NB4 (cell line): ENCODE results near the gene CNN2.

Source experiments
- MYC ChIP-seq: IDR thresholded peaks from 2 replicates; pipeline ENCODE4 v1.6.1; 2011; ENCODE audit warnings: low read depth, low read length
- POLR2A ChIP-seq: IDR thresholded peaks from 2 replicates; pipeline ENCODE4 v1.6.1; 2011; ENCODE audit warnings: mild to moderate bottlenecking; ENCODE audit not compliant: insufficient read length; ENCODE audit errors: extremely low read depth
- TF ChIP-seq, protein P1 (sequence below): IDR thresholded peaks from 2 replicates; pipeline ENCODE4 v1.6.1; 2011; ENCODE audit warnings: low read depth, low read length
- TF ChIP-seq, protein P2 (sequence below): IDR thresholded peaks from one replicate; pipeline ENCODE4 v1.5.1; 2012; ENCODE audit warnings: low read depth, low read length

DNA sequence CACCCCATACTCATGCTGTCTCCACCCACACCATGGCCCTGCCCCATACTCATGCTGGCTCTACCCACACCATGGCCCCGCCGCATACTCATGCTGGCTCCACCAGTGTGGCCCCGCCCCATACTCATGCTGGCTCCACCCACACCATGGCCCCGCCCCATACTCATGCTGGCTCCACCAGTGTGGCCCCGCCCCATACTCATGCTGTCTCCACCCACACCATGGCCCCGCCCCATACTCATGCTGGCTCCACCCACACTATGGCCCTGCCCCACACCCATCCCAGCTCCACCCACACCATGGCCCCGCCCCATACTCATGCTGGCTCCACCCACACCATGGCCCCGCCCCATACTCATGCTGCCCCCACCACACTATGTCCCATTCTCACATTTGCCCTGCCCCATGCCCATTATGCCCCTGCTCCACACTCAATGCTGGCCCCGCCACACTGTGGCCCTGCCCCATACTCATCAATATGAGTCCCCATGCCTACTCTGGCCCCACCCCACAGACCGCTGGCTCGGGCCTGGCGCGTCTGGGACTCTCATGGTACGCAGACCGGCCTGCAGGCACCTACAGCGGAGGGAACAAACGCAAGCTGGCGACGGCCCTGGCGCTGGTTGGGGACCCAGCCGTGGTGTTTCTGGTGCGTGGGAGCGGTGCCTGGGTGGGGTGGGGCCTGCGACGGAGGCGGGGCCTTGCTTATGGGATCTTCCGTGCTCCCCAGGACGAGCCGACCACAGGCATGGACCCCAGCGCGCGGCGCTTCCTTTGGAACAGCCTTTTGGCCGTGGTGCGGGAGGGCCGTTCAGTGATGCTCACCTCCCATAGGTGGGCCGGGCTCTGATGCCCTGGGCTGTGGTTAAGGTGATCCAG, 36.9 kb downstream of the CNN2 start:
- TF ChIP-seq POLR2A (no peak), MYC (no peak)
- TF ChIP-seq, protein P1, sequence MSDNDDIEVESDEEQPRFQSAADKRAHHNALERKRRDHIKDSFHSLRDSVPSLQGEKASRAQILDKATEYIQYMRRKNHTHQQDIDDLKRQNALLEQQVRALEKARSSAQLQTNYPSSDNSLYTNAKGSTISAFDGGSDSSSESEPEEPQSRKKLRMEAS = no peak
- TF ChIP-seq, protein P2, sequence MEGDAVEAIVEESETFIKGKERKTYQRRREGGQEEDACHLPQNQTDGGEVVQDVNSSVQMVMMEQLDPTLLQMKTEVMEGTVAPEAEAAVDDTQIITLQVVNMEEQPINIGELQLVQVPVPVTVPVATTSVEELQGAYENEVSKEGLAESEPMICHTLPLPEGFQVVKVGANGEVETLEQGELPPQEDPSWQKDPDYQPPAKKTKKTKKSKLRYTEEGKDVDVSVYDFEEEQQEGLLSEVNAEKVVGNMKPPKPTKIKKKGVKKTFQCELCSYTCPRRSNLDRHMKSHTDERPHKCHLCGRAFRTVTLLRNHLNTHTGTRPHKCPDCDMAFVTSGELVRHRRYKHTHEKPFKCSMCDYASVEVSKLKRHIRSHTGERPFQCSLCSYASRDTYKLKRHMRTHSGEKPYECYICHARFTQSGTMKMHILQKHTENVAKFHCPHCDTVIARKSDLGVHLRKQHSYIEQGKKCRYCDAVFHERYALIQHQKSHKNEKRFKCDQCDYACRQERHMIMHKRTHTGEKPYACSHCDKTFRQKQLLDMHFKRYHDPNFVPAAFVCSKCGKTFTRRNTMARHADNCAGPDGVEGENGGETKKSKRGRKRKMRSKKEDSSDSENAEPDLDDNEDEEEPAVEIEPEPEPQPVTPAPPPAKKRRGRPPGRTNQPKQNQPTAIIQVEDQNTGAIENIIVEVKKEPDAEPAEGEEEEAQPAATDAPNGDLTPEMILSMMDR = no peak
